Measurements from ENCODE around the gene TSC22D2.

GRCh38 chr3:150460484-150460883, 52.4 kb downstream of the TSC22D2 start:
- no peak for TF ChIP-seq CTCF (IDR thresholded peaks at IDR 0.05)
- TF ChIP-seq POLR2A (IDR thresholded peaks at IDR 0.05) = no peak
